ENCODE measurements around the gene CDC34. TPM values are rescaled to one million over a fixed set of nuclear protein-coding genes. Genes with fewer than 3 reads are reported as not detected.

The CDC34 gene
- total RNA-seq, 1 experiment from 2014 or later, result 129 TPM

- CTCF ChIA-PET, result interaction anchor here (1.0 kb wide), 1 partner anchor 143 kb away, joined by 3 read pairs; no protein-coding TSS in a partner anchor
- peak; percentile 52 for DNase-seq (ENCODE audit: low spot score)
- POLR2A ChIA-PET, result no interaction called here
- ATAC-seq, result peak; percentile 8; the same call in 1 of the 2 replicates
- Mint-ChIP-seq H3K4me3 (peak overlapping the region; percentile 52), H3K4me1 (no peaks in the 10 kb centered on the region), H3K27me3 (ENCODE audit: low read depth) (peaks cover 43% of the 10 kb centered on the region), H3K36me3 (no peaks in the 10 kb centered on the region), H3K27ac (no peak overlapping the region), H3K9me3 (no peaks in the 10 kb centered on the region)
- TF ChIP-seq JAZF1 (CRISPR knock-in tag; IDR thresholded peaks at IDR 0.05) (no peak), FOXJ3 (CRISPR knock-in tag; IDR thresholded peaks at IDR 0.05; ENCODE audit: borderline replicate concordance) (no peak), CREM (CRISPR knock-in tag; IDR thresholded peaks at IDR 0.05) (no peak; the same call in 1 of the 2 replicates), TEAD1 (CRISPR knock-in tag; IDR thresholded peaks at IDR 0.05) (peak; percentile 71; the same call in 1 of the 2 replicates), TCF7 (CRISPR knock-in tag; IDR thresholded peaks at IDR 0.05; ENCODE audit: low read depth) (peak; percentile 37; the same call in 1 of the 2 replicates), ARID4B (CRISPR knock-in tag; IDR thresholded peaks at IDR 0.05; ENCODE audit: borderline replicate concordance) (peak; percentile 91), ESRRA (CRISPR knock-in tag; IDR thresholded peaks at IDR 0.05; ENCODE audit: borderline replicate concordance) (no peak), ELF4 (CRISPR knock-in tag; IDR thresholded peaks at IDR 0.05; ENCODE audit: low read depth) (no peak), STAT6 (CRISPR knock-in tag; conservative IDR thresholded peaks at IDR 0.05; ENCODE audit: low read depth) (no peak), RELA (CRISPR knock-in tag; IDR thresholded peaks at IDR 0.05; ENCODE audit: borderline replicate concordance) (peak; percentile 47; the same call in 1 of the 2 replicates), ZBTB43 (CRISPR knock-in tag; IDR thresholded peaks at IDR 0.05) (peak; percentile 84; the same call in 1 of the 2 replicates), MAX (CRISPR knock-in tag; IDR thresholded peaks at IDR 0.05) (no peak), PRDM15 (CRISPR knock-in tag; IDR thresholded peaks at IDR 0.05) (no peak), SOX15 (CRISPR knock-in tag; IDR thresholded peaks at IDR 0.05) (no peak), GTF2I (CRISPR knock-in tag; conservative IDR thresholded peaks at IDR 0.05) (no peak), ZNF416 (CRISPR knock-in tag; IDR thresholded peaks at IDR 0.05) (no peak), IRF2 (CRISPR knock-in tag; IDR thresholded peaks at IDR 0.05; ENCODE audit: borderline replicate concordance, low read depth) (no peak), ATF2 (CRISPR knock-in tag; IDR thresholded peaks at IDR 0.05; ENCODE audit: borderline replicate concordance, low read depth) (no peak), ZNF232 (CRISPR knock-in tag; IDR thresholded peaks at IDR 0.05) (peak; percentile 50; the same call in 1 of the 2 replicates)
Observed at GRCh38 chr19:591099-591958, 59.8 kb downstream of the CDC34 start.
